ENCODE measurements around the gene IL37.

Gene IL37

DNA sequence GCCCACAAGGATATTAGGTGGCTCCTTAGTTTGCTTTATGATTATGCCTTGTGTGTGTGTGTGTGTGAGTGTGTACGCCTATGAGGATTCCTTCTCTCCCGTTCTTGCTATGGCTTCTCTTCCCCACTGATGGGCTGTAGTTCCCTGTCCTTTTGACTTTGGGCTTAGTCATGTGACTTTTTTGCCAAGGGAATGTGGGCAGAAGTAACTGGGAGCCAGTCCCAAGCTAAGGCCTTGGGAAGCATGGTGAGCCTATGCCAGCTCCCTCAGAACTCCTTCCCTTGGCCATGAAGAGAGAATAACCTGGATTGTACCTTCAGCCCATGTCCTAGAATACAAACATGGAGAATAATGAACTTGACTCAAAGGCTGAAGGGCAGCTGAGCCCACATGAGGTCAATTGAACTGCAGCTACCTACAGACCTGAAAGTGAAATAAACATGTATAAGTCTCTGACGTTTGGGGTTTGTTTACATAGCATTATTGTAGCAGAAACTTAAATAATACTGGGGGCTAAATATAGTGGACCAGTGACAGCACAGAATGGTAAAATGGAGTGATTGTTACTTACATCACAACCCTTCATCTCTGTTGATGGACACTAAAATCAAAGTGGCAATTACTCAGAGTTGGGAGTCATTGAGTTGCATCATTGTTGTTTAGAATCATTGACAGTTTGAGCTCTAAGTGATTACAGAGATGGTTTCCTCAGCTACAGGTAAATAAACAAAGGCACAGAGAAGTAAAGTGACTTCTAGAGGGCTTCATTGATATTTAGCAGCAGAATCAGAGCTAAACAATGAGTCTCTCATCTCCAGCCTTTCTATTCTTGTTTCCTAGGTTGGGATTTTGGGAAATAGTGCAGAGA is 51.6 kb downstream of the IL37 start:
- no peak for DNase-seq

DNA sequence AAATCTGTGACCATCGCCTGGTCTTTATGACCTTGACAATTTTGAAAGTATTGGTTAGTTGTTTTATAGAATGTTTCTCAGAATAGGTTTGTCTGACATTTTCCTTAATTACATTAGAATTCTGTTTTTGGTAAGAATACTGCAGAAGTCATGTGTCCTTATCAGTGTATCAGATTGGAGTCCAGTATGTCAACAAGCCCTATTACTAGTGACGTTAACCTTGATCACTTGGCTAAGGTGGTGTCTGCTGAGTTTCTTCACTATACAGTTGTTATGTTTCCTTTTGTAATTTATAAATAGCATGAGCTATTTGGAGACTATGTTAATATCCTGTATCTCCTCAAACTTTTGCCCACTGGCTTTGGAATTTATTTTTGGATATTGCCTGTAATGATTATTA is 56.1 kb downstream of the IL37 start:
- DNase-seq: no peak
